ENCODE data around the gene GPD2. TPM values are rescaled to one million over a fixed set of nuclear protein-coding genes. Genes with fewer than 3 reads are reported as not detected.

Gene GPD2
- total and polyA plus RNA-seq, 2 of the 8 experiments (the other 6 are each of a cell fraction or from before 2014, with no cell fraction given) = 8.4 to 43.1 TPM

- TF ChIP-seq CTBP2 (IDR thresholded peaks at IDR 0.05; ENCODE audit: borderline replicate concordance, insufficient read depth, insufficient read length, low read length) = no peak
- no peak for TF ChIP-seq BRCA1 (IDR thresholded peaks at IDR 0.05; ENCODE audit: low read depth, low read length)
- no peak for TF ChIP-seq TEAD4 (IDR thresholded peaks at IDR 0.05; ENCODE audit: low read depth, low read length)
- TF ChIP-seq NRF1 (IDR thresholded peaks at IDR 0.05; ENCODE audit: low read depth, low read length) = no peak
- no peak for TF ChIP-seq PHF8 (conservative IDR thresholded peaks at IDR 0.05; ENCODE audit: low read depth, low read length)
- no peak for TF ChIP-seq KDM1A (IDR thresholded peaks at IDR 0.05; ENCODE audit: borderline replicate concordance, low read length)
- no peak for TF ChIP-seq HDAC2 (IDR thresholded peaks at IDR 0.05; ENCODE audit: borderline replicate concordance in 1 of 2, low read depth in 2 of 2, low read length in 2 of 2)
- TF ChIP-seq SIX5 (IDR thresholded peaks at IDR 0.05; ENCODE audit: low read depth, low read length) = no peak
- no peak for TF ChIP-seq SP2 (IDR thresholded peaks at IDR 0.05; ENCODE audit: low read length)
- Histone ChIP-seq H2BK12ac (ENCODE audit: low read depth, low read length) (no peak overlapping the region), H3K79me2 (ENCODE audit: control insufficient read depth in 1 of 2, insufficient read depth in 2 of 2, low read length in 2 of 2) (peaks cover 0 to 7% of the 10 kb centered on the region in 2 experiments; a peak in 1 of 4 replicates), H3K18ac (ENCODE audit: extremely low read depth, low read length) (no peak overlapping the region), H2AK5ac (ENCODE audit: low read depth, low read length) (no peak overlapping the region), H3K79me1 (ENCODE audit: low read depth, low read length) (no peaks in the 10 kb centered on the region), H3K56ac (replicated peaks; ENCODE audit: insufficient read length, low read depth, low read length) (no peak overlapping the region), H3K4me2 (ENCODE audit: insufficient read depth in 1 of 2, low read depth in 2 of 2, low read length in 2 of 2) (no peak overlapping the region), H3K9me3 (ENCODE audit: insufficient read depth in 2 of 2, low read depth in 1 of 2, low read length in 1 of 2) (no peaks in the 10 kb centered on the region), H4K5ac (ENCODE audit: insufficient read length, low read depth, low read length) (no peak overlapping the region), H3K4ac (replicated peaks; ENCODE audit: insufficient read length, low read depth, low read length) (no peak overlapping the region), H4K91ac (replicated peaks; ENCODE audit: insufficient read length, low read length) (no peak overlapping the region), H2BK5ac (ENCODE audit: low read depth, low read length) (no peak overlapping the region), H3K36me3 (ENCODE audit: control insufficient read depth in 2 of 4, insufficient read depth in 4 of 4, low read length in 3 of 4) (no peaks in the 10 kb centered on the region), H3K27me3 (replicated peaks in 1 of 4; ENCODE audit: control insufficient read depth in 3 of 4, extremely low read depth in 1 of 4, insufficient read depth in 3 of 4, low read length in 3 of 4) (no peaks in the 10 kb centered on the region), H3K9ac (replicated peaks in 1 of 4; ENCODE audit: extremely low read depth in 1 of 4, low read depth in 3 of 4, low read length in 3 of 4) (no peak overlapping the region), H2BK20ac (ENCODE audit: low read length) (no peak overlapping the region), H2BK120ac (replicated peaks; ENCODE audit: low read depth, low read length) (no peak overlapping the region), H3K23ac (ENCODE audit: insufficient read length) (no peak overlapping the region), H3K4me1 (replicated peaks in 1 of 4; ENCODE audit: control insufficient read depth in 3 of 4, insufficient read depth in 4 of 4, low read length in 3 of 4) (peaks cover 2 to 10% (median 5%) of the 10 kb centered on the region in 4 experiments; a peak in 6 of 7 replicates), H4K8ac (ENCODE audit: extremely low read depth, insufficient read depth, low read length) (no peak overlapping the region), H3K4me3 (ENCODE audit: extremely low read depth in 1 of 4, insufficient read depth in 2 of 4, low read depth in 3 of 4, low read length in 4 of 4) (no peak overlapping the region), H2BK15ac (ENCODE audit: low read length) (no peak overlapping the region), H2AFZ (ENCODE audit: low read length) (no peak overlapping the region), H4K20me1 (replicated peaks in 1 of 2; ENCODE audit: control insufficient read depth in 1 of 2, insufficient read depth in 2 of 2, low read length in 2 of 2) (no peaks in the 10 kb centered on the region), H3K27ac (ENCODE audit: low read depth, low read length) (no peak overlapping the region), H3K14ac (ENCODE audit: insufficient read length) (no peak overlapping the region), H3K23me2 (ENCODE audit: low read depth, low read length) (no peaks in the 10 kb centered on the region)
- FAIRE-seq (no peak), DNase-seq (ENCODE audit: low read depth in 1 of 2, low spot score in 2 of 2) (no peak)
- ChIA-PET POLR2A (ENCODE audit: partially characterized antibody) (interaction anchor here (0.7 kb wide), 1 partner anchor 36 kb away, joined by 3 read pairs; no protein-coding TSS in a partner anchor), CTCF (ENCODE audit: partially characterized antibody) (no interaction called here)
- WGBS, 2 experiments (ENCODE audit: extremely low coverage in 1 of 2, insufficient coverage in 1 of 2, insufficient read length in 1 of 2, insufficient replicate concordance in 2 of 2, low coverage in 1 of 2, low lambda C conversion rate in 2 of 2, missing lambda C conversion rate in 1 of 2) = 81% methylated on average over 8 of the region's 8 CpGs; no CpG with 5 or more reads in 1 of the 2 experiments
Measured at GRCh38 chr2:156470975-156471583, 34.9 kb downstream of the GPD2 start.

Data from H1 (cell line).